OCI-LY7 (cell line): ENCODE data around the gene NDUFA13.

ENCODE experiments used
- EZH2phosphoT487 ChIP-seq: fragments of 200-600 bp; sonication (generic); IDR thresholded peaks from 2 replicates; pipeline ENCODE4 v1.6.1; 2018; ENCODE audit warnings: low read depth, borderline replicate concordance, mild to moderate bottlenecking, mixed run types, antibody characterized with exemption, low read length, moderate library complexity, mixed read lengths
- TF ChIP-seq, protein P1 (sequence below): fragments of 200-600 bp; sonication (generic); conservative IDR thresholded peaks from 2 replicates; pipeline ENCODE4 v1.5.1; 2014; ENCODE audit warnings: mild to moderate bottlenecking, antibody characterized with exemption, low read length, moderate library complexity, mixed read lengths

DNA sequence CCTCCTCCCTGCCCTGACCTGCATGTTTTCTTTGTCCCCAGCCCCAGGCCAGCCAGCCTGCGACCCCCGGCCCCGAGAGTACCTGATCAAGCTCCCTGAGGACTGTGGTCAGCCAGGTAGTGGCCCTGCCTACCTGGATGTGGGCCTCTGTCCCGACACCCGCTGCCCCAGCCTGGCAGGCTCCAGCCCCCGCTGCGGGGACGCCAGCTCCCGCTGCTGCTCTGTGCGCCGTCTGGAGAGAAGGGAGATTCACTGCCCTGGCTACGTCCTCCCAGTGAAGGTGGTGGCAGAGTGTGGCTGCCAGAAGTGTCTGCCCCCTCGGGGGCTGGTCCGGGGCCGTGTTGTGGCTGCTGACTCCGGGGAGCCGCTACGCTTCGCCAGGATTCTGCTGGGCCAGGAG is 27.6 kb downstream of the NDUFA13 start:
- TF ChIP-seq, protein P1, sequence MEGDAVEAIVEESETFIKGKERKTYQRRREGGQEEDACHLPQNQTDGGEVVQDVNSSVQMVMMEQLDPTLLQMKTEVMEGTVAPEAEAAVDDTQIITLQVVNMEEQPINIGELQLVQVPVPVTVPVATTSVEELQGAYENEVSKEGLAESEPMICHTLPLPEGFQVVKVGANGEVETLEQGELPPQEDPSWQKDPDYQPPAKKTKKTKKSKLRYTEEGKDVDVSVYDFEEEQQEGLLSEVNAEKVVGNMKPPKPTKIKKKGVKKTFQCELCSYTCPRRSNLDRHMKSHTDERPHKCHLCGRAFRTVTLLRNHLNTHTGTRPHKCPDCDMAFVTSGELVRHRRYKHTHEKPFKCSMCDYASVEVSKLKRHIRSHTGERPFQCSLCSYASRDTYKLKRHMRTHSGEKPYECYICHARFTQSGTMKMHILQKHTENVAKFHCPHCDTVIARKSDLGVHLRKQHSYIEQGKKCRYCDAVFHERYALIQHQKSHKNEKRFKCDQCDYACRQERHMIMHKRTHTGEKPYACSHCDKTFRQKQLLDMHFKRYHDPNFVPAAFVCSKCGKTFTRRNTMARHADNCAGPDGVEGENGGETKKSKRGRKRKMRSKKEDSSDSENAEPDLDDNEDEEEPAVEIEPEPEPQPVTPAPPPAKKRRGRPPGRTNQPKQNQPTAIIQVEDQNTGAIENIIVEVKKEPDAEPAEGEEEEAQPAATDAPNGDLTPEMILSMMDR, result no peak
- no peak for TF ChIP-seq EZH2phosphoT487
